ENCODE measurements around the gene ADCY2.

- TF ChIP-seq CTCF (IDR thresholded peaks at IDR 0.05; ENCODE audit: low read depth, low read length) (no peak), EZH2phosphoT487 (IDR thresholded peaks at IDR 0.05; ENCODE audit: low read depth) (no peak)
Measured at GRCh38 chr5:7434914-7435313, 39.0 kb downstream of the ADCY2 start.

All from OCI-LY3 (cell line).